Measurements from ENCODE around the gene DVL1.
"Not testable (repeated sequence)": the region's sequence is repeated elsewhere in the genome, so short reads cannot be mapped to it uniquely, and the experiment has no call there.

The DVL1 gene

GRCh38 chr1:1324524-1325287 is 24.5 kb downstream of the DVL1 start, which contains the start of the genes CPTP and INTS11:
Gene CPTP, plus strand, starts transcription at chr1:1324802. Its CDS starts 2,109 bp downstream, at chr1:1326911.
Gene INTS11, minus strand, starts transcription at chr1:1324660. Its CDS starts 52 bp downstream, at chr1:1324608.
- peak; percentile 73 for DNase-seq

DNA sequence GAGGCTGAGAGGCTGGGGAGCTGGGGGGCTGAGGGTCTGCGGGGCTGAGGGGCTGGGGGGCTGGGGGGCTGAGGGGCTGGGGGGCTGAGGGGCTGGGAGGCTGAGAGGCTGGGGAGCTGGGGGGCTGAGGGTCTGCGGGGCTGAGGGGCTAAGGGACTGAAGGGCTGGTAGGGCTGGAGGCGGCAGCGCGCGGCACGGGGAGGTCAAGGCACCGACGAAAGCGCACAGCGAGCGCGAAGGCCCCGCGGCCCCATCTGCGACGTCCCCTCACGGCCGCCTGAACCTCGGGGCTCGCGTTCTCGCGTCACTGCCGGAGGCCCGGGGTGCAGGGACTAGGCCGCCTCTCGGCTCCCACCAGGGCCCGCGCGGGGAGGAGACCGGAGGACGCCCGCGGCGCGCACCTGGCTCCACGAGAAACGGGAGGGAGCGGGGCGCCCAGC is 25.1 kb downstream of the DVL1 start:
- DNase-seq = no peak

DNA sequence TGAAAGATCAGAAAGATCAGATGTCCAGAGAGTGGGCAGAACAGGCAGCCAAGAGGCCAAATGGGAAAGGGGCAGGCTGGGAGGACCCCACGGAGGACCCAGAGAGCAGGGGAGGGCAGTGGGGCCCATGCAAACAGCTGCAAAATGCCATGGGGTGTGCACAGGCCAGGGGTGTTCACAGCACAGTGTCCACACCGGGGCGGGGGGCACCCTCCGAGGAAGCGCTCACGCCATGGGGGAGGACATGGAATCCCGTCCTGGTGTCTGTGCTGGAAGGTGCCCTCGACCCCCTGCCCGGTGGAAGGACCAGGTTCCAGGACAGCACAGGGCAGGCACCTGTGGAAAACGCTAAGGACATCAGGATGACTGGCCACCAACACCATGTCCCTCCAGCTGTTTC is 26.3 kb downstream of the DVL1 start:
- no peak for DNase-seq

DNA sequence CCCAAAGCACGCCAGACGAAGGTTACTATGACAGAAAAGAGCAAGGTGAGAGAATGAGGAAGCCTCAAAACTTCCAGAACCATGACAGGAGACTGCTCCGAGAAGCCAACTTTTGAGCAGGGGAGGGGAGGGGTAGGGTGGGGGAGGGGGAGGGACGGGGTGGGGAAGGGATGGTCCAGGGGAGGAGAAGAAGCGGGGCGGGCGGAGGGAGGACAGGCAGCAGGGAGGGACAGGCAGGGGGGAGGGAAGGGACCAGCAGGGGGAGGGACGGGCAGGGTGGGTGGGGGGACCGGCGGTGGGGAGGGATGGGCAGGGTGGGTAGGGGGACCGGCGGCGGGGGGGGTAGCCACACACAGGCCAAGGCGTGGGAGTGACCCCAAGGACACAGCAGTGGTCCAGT is 26.8 kb downstream of the DVL1 start:
- DNase-seq = no peak

DNA sequence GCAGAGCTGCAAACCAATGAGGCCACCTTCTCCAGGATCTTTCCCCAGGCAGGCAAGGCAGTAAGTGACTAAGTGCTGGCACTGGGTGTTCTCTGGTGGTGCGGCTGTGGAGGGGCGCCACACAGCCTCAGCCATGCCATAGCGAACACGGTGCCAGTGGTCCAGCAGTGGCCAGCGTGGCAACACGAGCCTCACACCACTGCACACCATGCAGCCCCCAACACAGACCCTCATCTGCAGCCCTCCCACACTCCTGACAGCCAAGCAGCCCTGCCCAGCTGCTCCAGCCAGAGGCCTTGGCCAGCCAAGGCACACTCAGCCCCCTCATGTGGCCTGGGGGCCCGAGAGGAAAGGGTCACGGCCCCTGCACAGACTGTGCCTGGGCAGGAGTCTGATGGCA is 27.7 kb downstream of the DVL1 start:
- no peak for DNase-seq

GRCh38 chr1:1320666-1321448 is 28.4 kb downstream of the DVL1 start:
- no peak for DNase-seq

GRCh38 chr1:1319646-1319941 is 29.6 kb downstream of the DVL1 start:
- DNase-seq = no peak

GRCh38 chr1:1318777-1319645 is 30.2 kb downstream of the DVL1 start:
- no peak for DNase-seq

- no peak for DNase-seq
Observed at GRCh38 chr1:1318131-1318652, 31.0 kb downstream of the DVL1 start.

DNA sequence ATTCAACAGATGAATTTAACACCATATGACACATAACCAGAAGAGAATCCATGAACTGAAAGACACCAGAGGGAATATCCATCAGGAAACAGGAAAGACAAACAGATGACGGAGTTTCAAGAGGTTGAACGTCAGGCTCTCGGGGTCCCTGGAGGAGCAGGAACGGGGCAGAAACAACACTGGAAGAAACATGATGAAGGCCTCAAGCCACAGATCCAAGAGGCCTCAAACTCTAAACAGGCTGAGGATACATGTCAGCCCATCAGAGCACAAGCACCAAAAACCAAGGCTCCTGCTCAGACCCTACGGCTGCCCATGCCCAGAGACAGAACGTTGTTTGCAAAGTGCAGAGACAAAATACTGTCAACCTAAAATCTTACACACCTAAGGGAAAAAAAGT is 31.8 kb downstream of the DVL1 start:
- DNase-seq = no peak

GRCh38 chr1:1316199-1316598 is 33.0 kb downstream of the DVL1 start:
- DNase-seq = not testable (repeated sequence)

- DNase-seq = no peak
Observed at GRCh38 chr1:1315435-1315954, 33.7 kb downstream of the DVL1 start.

- DNase-seq = no peak
Observed at GRCh38 chr1:1314678-1315335, 34.4 kb downstream of the DVL1 start.

DNA sequence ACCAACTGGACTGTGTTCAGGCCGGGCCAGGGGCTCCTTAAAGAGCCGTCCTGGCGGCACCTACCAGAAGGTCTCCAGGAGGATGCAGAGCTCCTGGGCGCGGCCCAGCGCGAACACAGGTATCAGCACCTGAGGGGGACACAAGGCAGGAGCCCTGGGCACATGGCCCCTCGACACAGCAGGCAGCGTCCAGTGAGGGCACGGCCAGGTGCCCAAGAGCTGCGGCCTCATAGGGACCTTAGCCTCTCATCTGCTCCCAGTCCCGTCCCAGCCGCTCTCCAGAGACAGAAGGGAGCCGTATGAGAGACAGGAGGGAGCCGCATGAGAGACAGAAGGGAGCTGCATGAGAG is 35.0 kb downstream of the DVL1 start:
- DNase-seq = no peak

DNA sequence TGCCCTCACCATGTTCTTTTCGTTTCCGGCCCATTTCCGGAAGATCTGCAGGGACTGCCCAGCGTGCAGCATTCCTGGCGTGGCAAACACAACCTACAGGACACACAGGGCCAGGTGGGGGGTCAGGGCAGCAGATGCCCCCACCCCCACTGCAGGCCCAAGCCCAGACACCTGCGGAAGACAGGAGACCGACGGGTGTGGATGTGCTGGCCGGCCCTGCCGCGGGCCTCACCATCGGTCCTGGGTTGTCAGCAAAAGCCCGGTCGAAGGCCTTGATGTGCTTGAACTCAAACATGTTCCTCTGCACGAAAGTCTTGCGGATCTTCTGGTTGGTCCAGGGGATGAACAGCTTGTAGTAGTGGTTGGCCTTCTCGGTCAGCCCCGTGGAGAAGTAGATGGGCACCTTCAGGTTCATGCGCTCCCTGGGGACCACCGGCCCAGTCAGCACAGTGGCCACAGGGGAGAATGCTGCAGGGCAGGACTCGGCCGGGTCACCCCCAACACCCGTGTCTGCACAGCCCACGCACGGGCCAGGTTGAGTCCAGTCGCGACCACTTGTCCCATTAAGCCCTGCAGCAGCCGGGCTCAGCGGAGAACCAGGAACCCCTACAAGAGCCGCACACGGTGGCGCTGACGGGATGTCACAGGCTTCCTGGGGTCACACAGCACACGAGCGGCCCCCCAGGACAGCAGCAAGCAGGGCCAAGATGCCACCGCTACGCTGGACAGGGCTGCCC is 35.5 kb downstream of the DVL1 start:
- DNase-seq = no peak

- DNase-seq = no peak
Observed at GRCh38 chr1:1312450-1313314, 36.5 kb downstream of the DVL1 start.

- no peak for DNase-seq
Observed at GRCh38 chr1:1311107-1312104, 37.8 kb downstream of the DVL1 start.

- DNase-seq = no peak
Observed at GRCh38 chr1:1310476-1311053, 38.7 kb downstream of the DVL1 start.

- DNase-seq = no peak
Observed at GRCh38 chr1:1310109-1310385, 39.2 kb downstream of the DVL1 start.
